Right hindlimb (tissue), 1 donor: Measurements from ENCODE around the gene MED17.
A peak's percentile ranks its signal among the peaks of the same experiment; 100 is the strongest.

Source experiments
- DNase-seq: peaks from one replicate; pipeline ENCODE4 v3.0.0-alpha.2; 2018

MED17 gene

DNA sequence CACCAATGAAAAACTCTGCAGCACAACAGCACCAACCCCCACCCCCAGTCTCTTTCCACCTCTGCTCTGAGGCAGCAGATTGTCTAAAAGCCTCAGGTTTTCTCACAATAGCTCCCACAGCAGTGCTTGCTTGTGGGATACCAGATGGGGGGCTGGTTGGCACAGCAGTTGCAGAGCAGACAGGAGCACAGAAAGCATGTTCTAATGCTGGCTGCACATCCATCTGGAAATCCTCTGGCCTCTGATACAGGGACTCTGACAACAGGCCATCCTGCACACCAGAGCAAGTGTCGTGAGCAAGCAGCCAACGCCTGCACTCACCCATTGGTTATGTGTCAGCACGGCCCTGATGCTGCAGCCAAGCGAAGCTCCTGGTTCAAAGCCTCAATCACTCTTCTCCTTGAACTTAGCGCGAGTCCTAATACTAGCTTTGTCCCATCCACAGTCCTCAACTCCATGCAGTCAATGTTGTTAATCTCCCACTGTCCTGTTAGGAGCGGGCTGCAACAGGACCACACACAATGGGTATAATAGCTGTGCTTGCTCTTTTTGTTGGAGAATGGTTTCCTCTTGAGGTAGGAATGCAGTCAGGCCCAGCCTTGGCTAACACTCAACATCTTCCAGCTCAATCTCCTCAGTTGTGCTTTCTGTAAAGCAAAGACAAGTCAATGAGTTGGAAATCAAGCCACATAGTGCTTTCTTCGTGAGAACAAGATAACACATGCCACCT is 36.0 kb downstream of the MED17 start:
- DNase-seq = no peak

DNA sequence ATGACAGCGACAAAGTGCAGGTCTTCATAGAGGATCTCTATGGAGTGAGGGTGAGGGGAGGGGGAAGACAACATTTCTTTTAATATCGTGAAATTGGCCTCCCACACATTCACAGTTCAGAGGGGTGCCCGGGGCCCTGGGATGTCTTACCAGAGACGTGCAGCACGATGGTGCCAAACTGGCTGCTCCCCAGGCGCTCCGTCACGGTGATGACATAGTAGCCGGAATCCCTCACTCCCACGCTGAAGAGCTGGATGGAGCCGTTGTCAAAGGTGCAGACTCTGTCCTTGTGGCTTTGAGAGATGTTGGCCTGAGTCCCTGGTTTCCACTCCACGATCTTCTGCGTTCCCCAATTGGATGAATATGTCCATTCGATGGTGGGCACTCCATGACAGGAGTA is 36.8 kb downstream of the MED17 start:
- DNase-seq = no peak

DNA sequence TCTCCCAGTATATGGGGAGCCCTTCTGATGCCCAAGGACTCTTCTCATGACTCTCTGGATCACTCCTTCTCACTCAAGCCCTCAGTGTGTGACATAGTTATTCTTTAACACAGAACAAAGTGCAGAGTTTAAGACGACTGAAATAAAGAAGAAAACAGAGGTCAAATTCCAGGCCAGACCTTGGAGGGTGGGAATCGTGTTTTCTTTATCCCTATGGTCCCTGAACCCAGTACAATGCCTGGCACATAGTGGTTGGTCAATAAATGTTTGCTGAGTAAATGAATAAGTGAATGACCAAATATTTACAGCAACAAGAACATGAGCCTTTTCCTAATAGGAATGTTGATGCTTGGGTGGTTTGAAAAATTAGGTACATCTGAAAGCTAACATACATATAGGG is 37.5 kb downstream of the MED17 start:
- no peak for DNase-seq

DNA sequence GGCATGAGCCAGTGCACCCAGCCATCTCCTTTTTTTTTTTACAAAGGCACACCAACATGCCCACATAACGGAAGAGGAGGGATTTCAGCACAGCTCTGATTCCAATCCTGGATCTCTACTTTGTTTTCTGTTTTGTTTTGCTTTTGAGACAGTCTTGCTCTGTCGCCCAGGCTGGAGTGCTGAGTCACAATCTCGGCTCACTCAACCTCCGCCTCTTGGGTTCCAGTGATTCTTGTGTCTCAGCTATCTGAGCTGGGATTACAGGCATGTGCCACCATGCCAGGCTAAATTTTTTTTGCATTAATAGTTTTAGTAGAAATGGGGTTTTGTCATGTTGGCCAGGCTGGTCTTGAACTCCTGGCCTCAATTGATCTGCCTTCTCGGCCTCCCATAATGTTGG is 38.3 kb downstream of the MED17 start:
- DNase-seq = no peak

DNA sequence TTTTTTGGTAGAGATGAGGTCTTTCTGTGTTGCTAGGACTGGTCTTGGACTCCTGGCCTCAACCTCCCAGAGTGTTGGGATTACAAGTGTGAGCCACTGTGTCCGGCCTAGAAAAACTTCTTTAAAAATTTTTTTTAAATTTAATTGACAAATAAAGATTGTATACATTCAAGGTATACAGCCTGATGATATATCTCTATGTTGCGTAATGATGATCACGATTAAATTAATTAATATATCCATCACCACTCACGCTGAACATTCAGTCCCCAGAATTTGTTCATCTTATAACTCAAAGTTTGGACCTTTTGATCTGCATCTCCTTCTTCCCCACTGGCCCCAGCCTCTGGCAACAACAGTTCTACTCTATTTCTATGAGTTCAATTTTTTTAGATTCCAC is 39.1 kb downstream of the MED17 start:
- no peak for DNase-seq

DNA sequence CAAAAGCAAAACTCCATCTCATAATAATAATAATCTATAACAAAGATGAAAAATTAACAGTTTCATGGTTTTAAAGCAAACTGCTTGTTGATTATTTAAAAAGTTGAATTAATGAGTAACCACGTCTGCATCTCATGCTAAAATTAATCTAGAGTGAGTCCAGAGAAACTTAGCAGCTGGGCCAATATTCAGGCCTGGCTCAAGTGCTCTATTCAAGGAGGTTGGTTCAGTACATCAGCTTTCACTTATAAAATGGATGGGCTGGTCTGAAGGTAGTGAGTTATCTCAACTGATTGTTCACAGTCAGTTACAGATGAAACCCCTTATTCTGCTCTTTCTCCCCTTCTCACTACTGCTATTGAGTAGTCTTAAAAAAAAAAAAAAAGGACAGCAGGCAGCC is 43.3 kb downstream of the MED17 start:
- no peak for DNase-seq

DNA sequence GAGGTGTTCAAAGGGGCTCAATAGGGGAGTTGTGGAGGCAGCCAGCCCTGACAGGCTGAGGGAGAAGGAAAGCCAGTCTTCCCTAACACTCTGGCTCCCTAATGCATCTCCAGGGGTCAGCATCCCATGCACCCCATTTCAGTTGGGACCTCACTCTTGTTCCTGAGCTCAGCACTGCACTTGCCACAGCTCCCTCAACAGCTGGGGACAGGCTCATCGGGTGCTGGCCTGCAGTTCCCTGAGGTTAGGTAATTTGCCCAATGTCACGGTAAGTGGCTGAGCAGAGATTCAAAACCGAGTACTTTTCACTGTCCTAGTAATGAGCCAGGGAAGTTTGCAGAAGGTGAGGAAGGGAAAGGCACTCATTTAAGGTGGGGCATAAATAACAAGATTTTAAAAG is 45.5 kb downstream of the MED17 start:
- DNase-seq = no peak

DNA sequence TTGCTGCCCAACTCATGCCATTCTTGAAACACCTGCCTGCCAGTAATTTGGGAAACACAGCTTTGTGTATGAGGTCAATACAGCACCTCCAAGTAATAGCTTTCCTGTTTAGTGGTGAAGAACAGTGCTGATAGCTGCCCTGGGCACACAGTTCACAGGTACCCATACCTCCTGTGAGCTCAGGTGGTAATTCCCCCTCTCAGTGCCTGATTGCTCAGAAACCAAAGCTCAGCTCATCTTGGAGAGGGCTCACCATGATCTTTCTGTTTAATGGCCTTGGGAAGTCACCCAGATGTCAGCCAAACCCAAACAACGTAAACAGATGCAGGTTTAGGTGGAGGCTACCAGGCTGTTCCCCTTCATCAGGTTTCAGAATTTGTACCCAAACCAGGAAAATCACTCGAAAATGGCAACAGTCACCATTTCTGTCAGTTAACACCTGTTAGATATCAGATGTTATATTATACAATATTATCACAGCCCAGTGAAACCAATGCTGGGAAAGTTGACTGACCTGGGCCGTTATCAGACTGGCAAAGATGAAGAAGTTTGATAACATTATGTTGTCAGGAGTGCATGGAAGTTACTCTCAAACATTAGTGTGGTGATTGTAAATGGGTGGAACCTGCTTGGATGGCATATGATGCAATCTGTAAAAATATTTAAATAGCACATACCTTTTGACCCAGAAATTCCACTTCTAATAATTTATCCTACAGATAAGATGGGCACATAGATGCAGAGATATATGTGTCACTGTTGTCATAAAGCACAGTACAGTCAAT is 47.5 kb downstream of the MED17 start:
- no peak for DNase-seq

DNA sequence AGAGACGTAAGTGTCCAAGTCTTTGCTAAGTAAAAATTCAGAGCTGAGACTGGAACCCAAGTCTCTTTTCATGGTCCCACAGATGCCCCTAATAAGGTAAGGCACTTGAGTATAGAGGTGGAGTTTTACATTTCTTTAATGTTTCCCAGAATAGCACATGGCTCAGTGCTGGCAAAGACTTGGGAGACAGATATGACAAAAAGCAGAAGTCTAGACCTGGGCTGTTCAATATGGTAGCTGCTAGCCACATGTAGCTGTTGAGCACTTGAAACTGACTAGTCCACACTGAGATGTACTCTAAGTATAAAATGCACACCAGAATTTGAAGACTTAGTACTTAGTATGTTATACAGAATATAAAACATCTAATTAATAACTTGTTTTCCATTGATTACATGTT is 48.7 kb downstream of the MED17 start:
- DNase-seq = no peak

DNA sequence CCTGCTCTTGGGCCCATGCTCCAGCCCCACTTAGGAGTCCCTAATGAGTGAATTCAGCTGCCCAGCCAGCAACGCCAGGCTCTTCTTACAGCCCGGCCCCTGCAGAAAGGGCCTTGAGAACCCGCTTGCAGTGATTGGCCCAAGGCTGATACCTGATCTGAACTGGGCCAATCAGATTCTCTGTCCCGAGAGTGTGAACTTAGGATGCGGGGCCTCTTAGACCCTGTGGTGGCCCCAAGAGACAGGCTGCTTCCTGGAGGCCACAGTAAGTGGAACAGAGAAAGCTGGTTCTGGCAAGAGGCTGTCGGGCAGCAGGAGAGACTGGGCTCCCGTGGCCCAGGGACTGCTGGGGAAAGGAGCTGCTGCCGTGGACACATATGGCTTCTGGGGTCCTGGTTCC is 54.9 kb downstream of the MED17 start:
- DNase-seq = no peak

DNA sequence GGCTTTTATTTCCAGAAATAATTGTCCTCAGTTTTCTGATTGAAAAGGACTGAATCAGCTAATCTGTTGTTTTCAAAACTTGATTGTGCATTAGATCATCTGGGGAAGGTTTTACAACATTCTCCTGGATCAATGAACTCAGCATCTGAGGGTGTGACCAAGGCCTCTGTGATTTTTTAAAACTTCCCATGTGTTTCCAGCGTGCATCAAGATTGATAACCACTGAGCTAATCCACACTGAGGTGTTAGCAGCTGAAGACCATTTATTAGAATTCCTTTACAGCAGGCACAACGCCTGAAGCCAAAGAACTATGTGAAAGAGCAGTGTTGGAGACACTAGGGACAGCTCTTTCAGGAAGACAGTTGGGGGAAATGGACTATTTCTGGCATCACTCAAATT is 56.1 kb downstream of the MED17 start:
- DNase-seq = no peak

DNA sequence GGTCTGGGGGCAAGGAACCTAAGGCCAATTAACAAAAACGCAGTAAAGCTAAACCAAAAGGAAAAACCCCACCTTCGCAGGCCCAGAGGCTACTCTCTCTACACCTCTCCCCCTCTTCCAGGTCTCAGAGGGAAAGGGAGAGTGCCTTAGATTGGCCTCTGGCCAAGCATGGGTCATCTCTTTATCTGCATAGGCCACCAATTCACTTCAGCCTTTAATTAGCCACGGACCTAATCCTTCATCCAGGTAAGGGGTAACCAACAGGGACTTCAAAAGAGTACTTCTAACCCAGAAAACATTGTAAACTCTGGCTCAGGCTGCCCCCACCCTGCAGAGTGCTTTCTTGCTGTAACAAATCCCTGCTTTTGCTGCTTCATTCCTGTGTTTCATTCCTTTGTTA is 56.9 kb downstream of the MED17 start:
- DNase-seq = no peak

DNA sequence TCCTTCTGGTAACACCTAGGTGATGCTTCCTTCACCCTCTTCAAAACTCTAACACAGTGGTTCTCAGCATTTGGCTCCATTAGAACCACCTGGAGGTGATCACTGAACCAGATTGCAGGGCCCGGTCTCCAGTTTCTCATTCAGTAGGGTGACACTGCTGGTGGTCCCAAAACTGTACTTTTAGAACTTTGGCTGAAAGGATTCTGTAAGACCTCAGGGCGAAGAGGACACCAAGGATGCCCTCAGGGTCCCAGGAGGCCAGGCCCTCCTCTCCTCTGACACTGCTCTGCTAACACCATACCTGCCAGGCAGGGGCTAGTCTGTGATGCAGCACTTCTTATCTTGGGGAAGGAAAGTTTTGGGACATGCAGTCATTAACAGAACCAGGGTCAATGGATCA is 57.4 kb downstream of the MED17 start:
- DNase-seq = no peak

DNA sequence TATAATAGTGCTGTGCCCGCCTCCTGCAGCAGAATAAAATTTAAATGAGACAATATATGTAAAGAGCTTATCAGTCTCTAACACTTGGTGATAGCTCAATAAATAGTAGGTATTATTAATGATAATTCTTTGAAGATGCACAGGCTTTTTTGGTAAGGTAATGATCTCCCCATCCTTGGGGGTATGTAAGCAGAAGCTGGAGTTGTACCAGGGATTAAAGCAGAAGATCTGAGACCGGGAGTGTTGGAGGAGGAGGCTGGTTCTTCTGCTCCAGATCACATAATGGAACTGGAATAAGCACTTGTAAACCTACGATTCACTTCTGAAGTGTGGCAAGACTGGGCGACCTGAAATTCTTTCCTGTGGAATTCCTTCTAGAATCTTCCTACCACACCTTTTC is 58.0 kb downstream of the MED17 start:
- DNase-seq = no peak

DNA sequence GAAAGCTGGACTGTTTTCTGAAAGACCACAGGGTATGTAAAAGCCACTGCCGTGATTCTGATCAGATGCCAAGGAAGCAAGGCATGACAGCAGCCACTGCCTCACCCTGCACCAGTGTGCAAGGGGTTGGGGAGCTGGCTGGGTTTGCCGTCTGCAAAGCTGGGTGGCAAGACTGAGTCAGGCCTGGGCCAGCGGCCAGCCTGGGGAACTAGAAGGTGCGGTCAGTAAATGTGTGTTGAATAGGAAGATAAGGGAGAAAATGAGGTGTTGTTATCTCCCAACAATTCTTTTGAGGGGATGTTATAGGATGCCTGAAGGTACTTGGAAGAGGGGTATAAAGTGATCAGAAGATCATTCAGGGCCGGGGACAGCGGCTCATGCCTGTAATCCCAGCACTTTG is 58.4 kb downstream of the MED17 start:
- no peak for DNase-seq

DNA sequence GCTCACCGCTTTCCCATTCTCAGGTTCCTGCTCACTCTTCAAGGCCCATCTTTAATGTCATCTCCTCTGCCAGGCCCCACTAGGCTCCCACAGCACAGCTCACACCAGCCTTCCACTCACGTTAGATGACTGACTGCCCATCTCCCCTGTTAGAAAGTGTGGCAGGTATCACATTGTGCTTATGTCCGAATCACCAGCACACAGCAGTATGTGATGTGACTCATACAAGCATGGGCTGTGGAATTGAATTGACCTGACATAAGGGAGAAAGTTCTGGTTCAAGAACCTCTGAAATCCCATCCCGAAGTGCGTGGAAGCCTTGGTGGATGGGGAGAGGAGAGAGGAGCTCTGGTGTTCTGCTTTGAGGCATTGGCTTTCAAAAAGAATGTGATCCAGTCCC is 59.8 kb downstream of the MED17 start:
- DNase-seq = no peak

DNA sequence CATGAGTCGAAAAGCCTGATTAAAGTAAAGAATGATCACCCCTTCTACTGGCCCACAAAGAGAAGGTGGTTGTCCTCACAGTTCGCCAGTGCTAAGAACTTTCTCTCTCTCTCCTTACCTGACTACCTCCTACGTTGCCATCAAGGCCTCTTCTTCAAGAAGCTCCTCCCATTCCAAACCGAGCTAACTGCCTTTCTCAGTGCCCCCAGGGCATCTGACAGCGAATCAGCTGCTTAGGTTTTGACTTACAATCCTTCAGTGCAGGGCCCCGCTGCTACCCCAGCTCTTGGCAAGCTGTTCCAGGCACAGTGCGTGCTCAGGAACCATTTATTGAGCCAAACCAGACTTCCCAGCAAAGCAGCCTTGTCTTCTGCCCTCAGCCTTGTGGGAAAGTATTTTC is 60.5 kb downstream of the MED17 start:
- no peak for DNase-seq

DNA sequence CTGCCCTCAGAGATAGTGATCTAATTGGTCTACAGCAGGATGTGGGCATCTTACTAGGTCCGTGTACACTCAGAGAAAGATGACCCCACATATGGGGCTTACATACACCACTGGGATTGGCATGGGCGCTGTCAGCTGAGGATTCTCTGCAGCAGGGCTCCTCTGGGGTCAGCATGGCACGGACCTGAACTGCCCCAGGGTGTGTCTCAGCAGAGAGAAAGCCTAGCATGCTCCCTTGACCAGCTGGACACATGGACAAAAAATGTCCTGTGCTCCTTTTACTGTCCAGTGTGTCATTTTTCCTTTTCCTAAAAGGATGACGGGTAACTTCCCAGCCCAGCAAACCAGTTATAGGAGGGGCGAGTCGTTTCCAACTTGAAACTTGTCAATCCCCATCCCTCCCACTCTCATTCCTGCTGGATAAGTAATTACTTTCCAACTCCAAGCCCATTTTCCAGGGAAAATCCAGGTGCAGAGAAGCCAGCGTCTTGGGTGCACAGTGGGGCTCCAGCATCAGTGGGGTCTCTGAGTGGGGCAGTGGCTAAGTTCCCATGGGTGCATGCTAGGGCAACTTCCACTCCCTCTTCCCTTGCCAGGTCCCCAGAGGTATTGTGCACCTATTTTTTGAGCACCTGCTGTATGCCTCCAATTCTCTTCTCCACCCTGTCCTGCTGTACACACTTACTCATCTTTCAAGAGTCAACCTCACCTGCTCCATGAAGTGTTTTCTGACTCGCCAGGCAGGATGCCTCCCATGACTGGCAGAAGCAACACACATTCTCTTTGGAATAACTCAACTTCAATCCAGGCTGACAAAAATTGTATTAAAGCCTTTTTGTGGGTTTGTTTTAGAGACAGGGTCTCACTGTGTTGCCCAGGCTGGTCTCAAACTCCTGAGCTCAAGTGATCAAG is 61.4 kb downstream of the MED17 start:
- DNase-seq = no peak

DNA sequence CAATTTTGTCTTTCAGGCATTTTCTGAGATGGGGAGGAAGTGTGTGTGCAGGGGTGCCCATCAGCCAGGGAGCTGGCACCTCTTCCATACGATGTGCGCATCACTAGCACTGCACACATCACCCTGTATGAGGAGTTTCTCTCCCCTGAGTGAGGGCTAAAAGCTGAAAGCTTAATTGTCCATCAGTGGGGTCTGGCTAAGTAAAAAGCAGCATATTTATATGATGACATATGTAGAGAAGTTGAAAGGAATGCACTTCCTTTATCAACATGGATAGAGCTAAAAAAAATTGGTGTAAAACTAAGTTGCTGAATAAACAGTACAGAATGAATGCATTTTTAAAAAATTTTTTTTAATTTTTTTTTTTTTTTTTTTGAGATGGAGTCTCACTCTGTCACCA is 62.3 kb downstream of the MED17 start:
- DNase-seq = no peak

DNA sequence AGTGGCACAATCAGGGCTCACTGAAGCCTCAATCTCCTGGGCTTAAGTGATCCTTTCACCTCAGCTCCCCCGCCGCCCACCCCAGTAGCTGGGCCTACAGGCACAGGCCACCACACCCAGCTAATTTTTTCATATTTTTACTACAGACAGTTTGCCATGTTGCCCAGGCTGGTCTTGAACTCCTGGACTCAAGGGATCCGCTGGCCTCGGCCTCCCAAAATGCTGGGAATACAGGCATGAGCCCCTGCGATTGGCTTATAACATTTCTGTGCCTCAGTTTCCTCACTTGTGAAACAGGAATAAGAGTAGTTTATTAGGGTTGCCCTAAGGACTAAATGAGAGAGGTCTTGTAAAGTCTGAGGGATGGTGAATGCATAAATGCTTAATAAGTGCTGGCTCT is 65.1 kb downstream of the MED17 start:
- no peak for DNase-seq

DNA sequence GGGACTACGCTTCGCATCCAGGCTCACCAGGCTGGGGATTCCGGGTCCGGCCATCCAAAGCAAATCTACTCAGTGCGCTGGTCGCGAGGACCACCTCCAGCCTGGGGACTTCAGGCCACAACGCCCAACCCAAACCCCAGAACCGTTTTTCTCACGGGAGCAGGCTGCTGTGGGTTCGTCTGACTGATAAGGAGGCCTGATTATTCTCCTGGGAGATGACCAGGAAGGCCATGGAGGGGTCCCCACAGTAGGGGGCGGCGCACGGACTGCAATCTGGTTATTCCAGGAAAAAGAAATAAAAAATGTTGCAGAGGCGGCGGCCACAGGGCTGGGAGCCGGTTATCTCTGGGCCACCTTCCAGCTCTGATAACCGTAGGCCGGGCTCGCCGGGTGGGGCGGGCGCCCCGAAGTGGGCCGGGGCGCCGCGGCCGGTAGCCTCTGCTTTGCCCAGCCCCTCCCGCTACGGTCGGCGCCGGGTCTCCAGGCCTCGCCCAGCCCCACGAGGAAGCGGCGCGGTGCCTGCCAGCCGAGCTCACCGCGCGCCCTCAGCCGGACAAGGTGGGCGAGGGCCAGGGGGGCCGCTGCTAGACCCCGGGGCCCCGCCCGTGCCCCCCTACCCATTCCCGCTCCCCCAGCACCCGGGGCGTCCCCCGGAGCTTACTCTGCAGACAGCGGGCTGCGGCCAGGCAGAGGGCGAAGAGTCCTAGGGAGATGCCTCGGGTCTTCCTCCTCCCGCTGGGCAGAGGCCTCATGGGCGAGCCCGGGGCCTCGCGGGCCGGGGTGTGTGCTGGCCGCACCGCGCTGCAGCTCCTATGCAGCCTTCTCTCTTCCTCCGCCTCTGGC is 65.9 kb downstream of the MED17 start:
- DNase-seq = peak; percentile 43

DNA sequence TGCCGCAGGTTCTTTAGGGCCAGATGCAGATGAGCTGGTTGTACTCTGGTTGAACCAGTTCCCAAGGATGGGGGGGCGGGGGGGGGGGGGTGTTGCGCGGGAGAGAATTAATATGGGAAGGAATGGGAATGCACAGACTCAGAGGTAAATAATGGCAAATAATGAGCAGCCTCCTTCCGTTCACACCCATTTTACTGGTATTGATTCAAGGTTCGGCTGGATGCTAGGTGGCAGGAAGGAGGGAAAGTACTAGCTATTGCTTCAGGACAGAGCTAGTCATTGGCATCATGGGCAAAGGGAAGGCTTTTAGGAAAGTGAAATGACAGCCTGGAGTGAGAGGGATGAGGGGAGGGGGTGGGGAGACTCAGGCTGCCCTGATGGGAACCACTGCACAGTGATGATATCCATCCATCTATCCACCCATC is 66.5 kb downstream of the MED17 start, which contains the start of gene VSTM5:
VSTM5 (minus strand) TSS at position 25 of the 425 bp plus-strand sequence. CDS start 116 bp downstream, outside the sequence.
- no peak for DNase-seq

DNA sequence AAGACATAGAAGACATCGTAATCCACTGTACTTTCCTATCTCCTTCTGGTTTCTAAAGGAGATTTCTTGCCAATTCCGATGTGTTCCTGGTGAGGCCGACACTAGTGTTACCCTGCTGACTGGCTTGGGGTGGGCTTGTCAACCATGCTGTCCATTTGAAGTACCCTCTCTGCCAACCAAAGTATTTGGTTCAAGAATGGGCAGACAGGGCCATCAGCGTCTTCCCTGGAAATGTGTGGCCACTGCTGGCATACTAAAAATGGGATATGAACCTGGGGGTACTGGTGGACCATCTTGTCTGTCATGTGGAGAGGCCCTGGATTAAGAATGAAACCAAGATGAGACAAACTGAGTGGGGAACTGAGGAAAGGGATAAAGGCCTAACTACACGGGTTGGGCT is 68.2 kb downstream of the MED17 start:
- DNase-seq = no peak
